Muscle of leg (tissue), 11 donors: ENCODE results near the gene YTHDF1. TPM values are rescaled to one million over a fixed set of nuclear protein-coding genes. Genes with fewer than 3 reads are reported as not detected.
A peak's percentile ranks its signal among the peaks of the same experiment; 100 is the strongest.

ENCODE experiments used
- DNase-seq: peaks from one replicate; pipeline ENCODE4 v3.0.0; 2013
- H3K27ac ChIP-seq: one replicate; pipeline ENCODE4 v1.5.1; 2013; ENCODE audit warnings: mild to moderate bottlenecking, low read length, control low read depth
- H3K27me3 ChIP-seq: one replicate; pipeline ENCODE4 v1.6.1; 2013; ENCODE audit warnings: low read length; ENCODE audit not compliant: control insufficient read depth, insufficient read depth
- H3K36me3 ChIP-seq: one replicate; pipeline ENCODE4 v1.6.1; 2013; ENCODE audit warnings: low read length; ENCODE audit not compliant: control insufficient read depth, insufficient read depth
- H3K4me1 ChIP-seq: one replicate; pipeline ENCODE4 v1.6.1; 2013; ENCODE audit warnings: low read length; ENCODE audit not compliant: control insufficient read depth, insufficient read depth
- H3K4me3 ChIP-seq: one replicate; pipeline ENCODE4 v1.5.1; 2013; ENCODE audit warnings: low read length, control low read depth
- H3K9me3 ChIP-seq: replicated peaks from 2 replicates; pipeline ENCODE4 v1.6.1; 2013; ENCODE audit warnings: low read depth, low read length; ENCODE audit not compliant: control insufficient read depth
- WGBS: methylation state at CpG from one replicate; pipeline ENCODE4 v1.1.5; 2013; ENCODE audit warnings: missing lambda C conversion rate; ENCODE audit not compliant: insufficient coverage; 5-methylcytosine and 5-hydroxymethylcytosine counted together
- polyA plus RNA-seq, 8 donors: library from polyadenylated mRNA; unstranded; fragments of 120-200 nt; gene quantifications; one replicate each; pipeline versions ENCODE4 v1.2.1 to v1.2.3, GENCODE V29; 2013; ENCODE audit warnings: inconsistent platforms in 1 of 8, low replicate concordance in 1 of 8; ENCODE audit not compliant: insufficient read length in 8 of 8, insufficient read depth in 1 of 8
- total RNA-seq: library from RNA; stranded (reverse); fragments of 120-200 nt; gene quantifications from one replicate; pipeline ENCODE4 v1.2.4, GENCODE V29; 2013

Gene YTHDF1
- total and polyA plus RNA-seq, 9 donors: 16.8 to 34.7 (median 28.4) TPM

DNA sequence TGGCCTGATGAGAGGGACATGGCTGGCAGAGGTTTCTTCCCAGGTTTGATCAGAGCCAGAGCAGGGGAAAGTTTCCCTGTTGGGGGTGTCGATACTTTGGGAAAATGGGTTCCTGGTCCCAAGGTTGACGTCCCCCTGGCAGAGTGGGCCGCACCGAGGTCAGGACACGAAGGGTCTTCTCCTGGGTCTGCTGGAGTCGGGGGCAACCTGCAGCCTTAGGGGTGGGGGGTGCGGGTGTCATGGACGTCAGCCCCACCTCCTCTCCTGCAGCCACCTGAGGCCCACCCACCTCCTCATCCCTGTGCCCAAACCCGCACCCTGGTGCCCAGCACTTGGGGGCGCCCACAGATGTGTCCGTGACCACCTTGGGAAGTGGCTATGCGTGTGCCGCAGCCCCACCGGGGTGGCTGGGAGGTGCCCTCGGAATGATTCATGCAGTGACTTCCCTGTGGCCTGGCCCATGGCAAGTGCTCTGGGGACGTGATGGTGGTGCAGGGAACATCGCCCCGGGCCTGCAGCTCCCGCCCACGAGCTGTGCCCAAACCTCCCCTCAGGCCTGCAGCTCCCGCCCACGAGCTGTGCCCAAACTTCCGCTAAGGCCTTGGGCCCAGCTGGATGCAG, 64.9 kb downstream of the YTHDF1 start:
- H3K4me1 ChIP-seq: peaks cover 45% of the 10 kb centered on the region
- peak overlapping the region; percentile 3 for H3K27ac ChIP-seq
- H3K27me3 ChIP-seq: peaks cover 25% of the 10 kb centered on the region
- H3K36me3 ChIP-seq: no peaks in the 10 kb centered on the region
- peaks cover 2% of the 10 kb centered on the region for H3K9me3 ChIP-seq
- H3K4me3 ChIP-seq: no peak overlapping the region
- DNase-seq: no peak
- 78% methylated on average over 19 of the region's 23 CpGs for WGBS

DNA sequence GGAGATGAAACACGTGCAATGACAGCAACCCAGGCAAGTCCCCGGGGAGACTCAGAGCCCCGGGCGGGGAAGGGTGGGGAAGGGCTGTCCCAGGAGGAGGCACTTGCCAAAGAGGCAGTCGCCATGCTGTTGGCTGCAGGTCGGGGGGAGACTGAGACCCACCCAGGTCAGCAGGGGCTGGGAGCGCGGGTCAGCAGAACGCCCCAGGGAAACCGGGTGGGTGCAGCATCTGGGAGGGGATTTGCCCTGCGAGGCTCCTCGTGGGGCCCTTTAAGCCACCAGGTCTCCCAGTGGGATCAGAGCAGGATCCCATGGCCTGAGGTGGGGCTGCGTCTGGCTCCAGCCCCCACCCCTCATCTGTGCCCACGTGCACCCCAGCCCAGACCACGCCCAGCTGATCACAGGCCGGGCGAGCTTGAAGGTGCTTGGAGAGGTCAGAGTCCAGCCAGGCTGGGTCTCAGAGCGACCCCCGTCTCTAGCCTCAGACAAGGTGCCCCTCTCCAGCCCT, 65.5 kb downstream of the YTHDF1 start:
- H3K27ac ChIP-seq: no peak overlapping the region
- H3K27me3 ChIP-seq: peaks cover 23% of the 10 kb centered on the region
- H3K4me1 ChIP-seq: peaks cover 39% of the 10 kb centered on the region
- no peak overlapping the region for H3K4me3 ChIP-seq
- H3K36me3 ChIP-seq: no peaks in the 10 kb centered on the region
- WGBS: 81% methylated on average over 19 of the region's 19 CpGs
- no peak for DNase-seq
- H3K9me3 ChIP-seq: peaks cover 2% of the 10 kb centered on the region

DNA sequence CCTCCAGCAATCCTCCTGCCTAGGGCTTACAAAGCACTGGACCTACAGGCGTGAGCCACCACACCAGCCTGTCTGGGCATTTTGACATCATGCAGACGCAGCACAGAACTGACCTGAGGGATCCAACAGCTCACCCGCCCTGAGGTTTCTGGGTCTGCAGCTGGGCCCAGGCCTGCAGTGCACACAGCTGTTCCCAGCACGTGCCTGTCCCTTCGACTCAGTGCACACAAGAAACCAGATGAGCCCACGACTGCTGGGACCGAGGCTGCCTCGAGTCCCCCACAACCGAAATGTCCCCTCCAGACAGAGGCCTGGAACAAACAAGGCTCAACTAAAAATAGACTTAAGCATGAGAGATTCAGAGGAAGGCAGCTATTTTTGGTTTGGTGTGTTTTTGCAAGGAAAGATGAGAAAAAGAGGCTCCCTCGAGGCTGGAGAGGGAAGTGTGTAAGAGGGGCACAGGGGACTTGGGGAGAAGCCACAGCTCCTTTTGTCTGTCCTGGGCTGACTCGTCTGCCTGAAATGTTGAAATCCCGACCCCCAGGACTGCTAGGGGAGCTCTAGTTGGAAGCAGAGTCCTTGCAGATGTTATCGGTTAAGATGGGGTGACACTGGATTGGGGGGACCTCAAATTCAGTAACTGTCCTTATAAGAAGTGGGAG, 66.3 kb downstream of the YTHDF1 start:
- Histone ChIP-seq H3K36me3 (no peaks in the 10 kb centered on the region), H3K4me3 (no peak overlapping the region), H3K27me3 (peaks cover 17% of the 10 kb centered on the region), H3K4me1 (peaks cover 34% of the 10 kb centered on the region), H3K27ac (no peak overlapping the region), H3K9me3 (peaks cover 2% of the 10 kb centered on the region)
- DNase-seq: peak; percentile 11
- 38% methylated on average over 8 of the region's 13 CpGs for WGBS

DNA sequence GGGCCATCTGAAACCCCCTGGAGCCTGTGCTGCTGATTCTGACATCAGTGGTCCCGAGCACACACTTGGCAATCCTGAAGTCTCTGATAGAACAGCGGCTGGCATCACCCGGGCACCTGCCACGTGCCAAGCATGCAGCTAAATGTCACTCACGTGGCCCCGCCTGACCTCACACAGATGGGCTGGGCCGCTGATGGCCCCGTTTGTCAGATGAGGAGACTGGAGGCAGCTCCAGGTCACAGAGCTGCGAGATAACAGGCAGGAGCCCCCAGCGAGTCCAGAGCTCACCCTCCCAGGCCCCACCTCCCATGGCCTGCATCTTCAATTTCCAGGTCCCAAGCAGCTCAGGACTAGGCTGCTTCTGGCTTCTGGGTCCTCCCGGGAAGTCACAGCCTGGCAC, 67.2 kb downstream of the YTHDF1 start:
- H3K4me3 ChIP-seq: no peak overlapping the region
- H3K27me3 ChIP-seq: peaks cover 11% of the 10 kb centered on the region
- H3K9me3 ChIP-seq: peaks cover 2% of the 10 kb centered on the region
- no peaks in the 10 kb centered on the region for H3K36me3 ChIP-seq
- 80% methylated on average over 11 of the region's 11 CpGs for WGBS
- no peak overlapping the region for H3K27ac ChIP-seq
- peaks cover 34% of the 10 kb centered on the region for H3K4me1 ChIP-seq
- DNase-seq: no peak

DNA sequence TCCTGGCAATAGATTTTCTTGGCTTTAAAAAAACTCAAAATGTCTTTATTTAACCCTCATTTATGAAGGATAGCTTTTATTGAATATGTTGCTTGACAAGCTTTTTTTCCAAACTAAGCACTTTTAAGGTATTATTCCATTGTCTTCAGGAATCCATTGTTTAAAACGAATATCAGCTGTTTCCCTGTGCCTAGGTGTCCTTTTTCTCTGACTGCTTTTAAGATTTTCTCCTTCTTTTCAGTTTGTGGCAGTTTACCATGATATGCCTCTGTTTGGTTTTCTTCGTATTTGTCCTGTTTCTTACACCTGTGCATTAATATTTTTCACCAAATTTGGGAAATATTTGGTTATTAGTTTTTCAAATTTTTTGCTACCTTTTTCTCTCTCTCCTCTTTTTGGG, 68.4 kb downstream of the YTHDF1 start:
- Histone ChIP-seq H3K4me3 (no peak overlapping the region), H3K4me1 (peaks cover 30% of the 10 kb centered on the region), H3K9me3 (peaks cover 2% of the 10 kb centered on the region), H3K27ac (no peak overlapping the region), H3K36me3 (no peaks in the 10 kb centered on the region), H3K27me3 (peaks cover 9% of the 10 kb centered on the region)
- no peak for DNase-seq
- WGBS: 71% methylated on average over 1 of the region's 2 CpGs

Other genes with a start within 250 kb of the YTHDF1 start
- gene BHLHE23, start 209.2 kb downstream of the YTHDF1 start, total RNA-seq: not detected
- not detected for gene BHLHE23, start 209.2 kb downstream of the YTHDF1 start, polyA plus RNA-seq
- 0.13 TPM for gene BIRC7, start 19.8 kb upstream of the YTHDF1 start, total RNA-seq
- gene BIRC7, start 19.8 kb upstream of the YTHDF1 start, polyA plus RNA-seq: under 1 TPM in 4 of 8 donors, not detected in 4; 0.19 to 0.61 (median 0.23) TPM
- 28.5 TPM for gene NKAIN4, start 38.3 kb upstream of the YTHDF1 start, total RNA-seq
- 10 to 100 TPM; 28.9 to 58.0 (median 38.9) TPM for gene NKAIN4, start 38.3 kb upstream of the YTHDF1 start, polyA plus RNA-seq
- gene ARFGAP1, start 56.7 kb upstream of the YTHDF1 start, total RNA-seq: 62.6 TPM
- gene ARFGAP1, start 56.7 kb upstream of the YTHDF1 start, polyA plus RNA-seq: 100 to 1,000 TPM in 1 of 8 donors, 10 to 100 TPM in 7; 74.8 to 103 (median 87.0) TPM
- 4.6 TPM for gene COL20A1, start 77.1 kb upstream of the YTHDF1 start, total RNA-seq
- gene COL20A1, start 77.1 kb upstream of the YTHDF1 start, polyA plus RNA-seq: 10 to 100 TPM in 3 of 8 donors, 1 to 10 TPM in 5; 6.7 to 15.2 (median 9.6) TPM
- gene CHRNA4, start 145.2 kb upstream of the YTHDF1 start, total RNA-seq: 0.71 TPM
- gene CHRNA4, start 145.2 kb upstream of the YTHDF1 start, polyA plus RNA-seq: 1 to 10 TPM in 2 of 8 donors, under 1 TPM in 6; 0.44 to 2.3 (median 0.78) TPM